Fibroblast of lung (primary cell): ENCODE measurements around the gene C1orf105.

ENCODE experiments used
- CTCF ChIP-seq, 2 donors: IDR thresholded peaks in 1 of 2; conservative IDR thresholded peaks in 1 of 2; 1 replicate in 1 of 2; 2 replicates in 1 of 2; pipeline ENCODE4 v1.5.1; 2011 to 2012; ENCODE audit warnings: low read length in 2 of 2, control low read depth in 1 of 2, inconsistent platforms in 1 of 2, low read depth in 1 of 2, mild to moderate bottlenecking in 1 of 2
- EZH2 ChIP-seq: IDR thresholded peaks from 2 replicates; pipeline ENCODE4 v1.5.1; 2012; ENCODE audit warnings: low read length, control low read depth, mild to moderate bottlenecking; ENCODE audit errors: missing control alignments

- no peak for TF ChIP-seq CTCF (conservative IDR thresholded peaks at IDR 0.05 in 1 of 2, IDR thresholded peaks at IDR 0.05 in 1 of 2; ENCODE audit: low read depth in 1 of 2, low read length in 2 of 2)
- TF ChIP-seq EZH2 = no peak
Measured at GRCh38 chr1:172497230-172497629, 76.7 kb downstream of the C1orf105 start.
